ENCODE results near the gene SYNPR.
A peak's percentile ranks its signal among the peaks of the same experiment; 100 is the strongest.

Gene SYNPR

GRCh38 chr3:63437858-63438257 lies 159.8 kb downstream of the SYNPR start:
- Histone ChIP-seq H3K4me1 (peaks cover 3% of the 10 kb centered on the region; the same call in 1 of the 2 replicates), H3K27me3 (ENCODE audit: low read depth) (peaks cover 6% of the 10 kb centered on the region), H3K4me3 (no peak overlapping the region), H3K36me3 (replicated peaks) (no peaks in the 10 kb centered on the region), H3K9me3 (no peaks in the 10 kb centered on the region)
- in situ Hi-C loops (cut with MboI; ENCODE audit: low sequenced_read_pairs): no loop called here
- no peak for DNase-seq (ENCODE audit: low spot score in 2 of 2)

DNA sequence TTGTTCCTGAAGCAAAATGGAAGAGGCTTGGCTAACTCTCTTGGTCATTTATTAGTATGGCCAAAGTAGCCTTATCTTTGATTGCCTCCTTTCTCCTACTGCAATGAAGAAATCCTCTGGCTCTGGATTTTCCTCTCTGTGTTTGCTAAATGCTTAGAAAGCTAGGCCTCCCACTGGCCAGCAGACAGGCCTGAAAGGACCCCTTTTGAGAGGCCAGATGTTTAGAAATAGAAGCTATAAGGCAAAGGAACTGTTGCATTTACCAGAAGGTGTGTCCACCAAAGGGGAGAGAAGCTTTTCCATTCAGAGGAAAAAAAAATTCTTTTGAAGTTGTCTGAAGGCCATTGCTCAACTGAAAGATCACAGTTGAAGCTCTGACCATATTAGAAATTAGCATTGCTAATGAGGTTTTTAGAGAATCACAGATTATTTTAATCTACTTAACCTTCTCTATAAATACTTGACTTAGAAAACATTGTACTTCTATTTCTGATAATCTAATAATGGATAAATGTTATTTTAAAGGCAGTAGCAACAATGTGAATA lies 160.8 kb downstream of the SYNPR start:
- in situ Hi-C loops (cut with MboI; ENCODE audit: low sequenced_read_pairs): no loop called here
- no peaks in the 10 kb centered on the region for H3K9me3 ChIP-seq
- no peaks in the 10 kb centered on the region for H3K36me3 ChIP-seq (replicated peaks)
- H3K27me3 ChIP-seq (ENCODE audit: low read depth): peaks cover 6% of the 10 kb centered on the region
- no peak for DNase-seq (ENCODE audit: low spot score in 2 of 2)
- H3K4me3 ChIP-seq: no peak overlapping the region
- H3K4me1 ChIP-seq: peaks cover 3% of the 10 kb centered on the region; the same call in 1 of the 2 replicates

DNA sequence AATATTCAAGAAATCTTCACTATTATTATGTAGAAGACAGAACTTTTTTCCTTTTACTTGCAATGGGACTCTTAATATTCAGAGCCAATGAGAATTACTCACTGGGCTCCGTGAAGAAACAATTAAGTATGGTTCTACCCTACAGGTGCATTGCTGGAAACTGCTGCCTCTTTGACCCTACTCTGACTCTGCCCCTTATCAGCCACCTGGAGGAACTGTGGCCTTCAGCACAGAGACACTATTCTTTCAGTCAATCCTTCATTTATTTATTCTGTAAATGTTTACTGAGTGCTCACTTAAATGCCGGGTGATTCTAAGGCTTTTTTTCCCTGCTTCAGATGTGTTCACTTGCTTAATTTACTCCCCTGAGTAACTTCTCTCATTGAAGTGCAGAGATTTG lies 163.2 kb downstream of the SYNPR start:
- Histone ChIP-seq H3K36me3 (replicated peaks) (no peaks in the 10 kb centered on the region), H3K27me3 (ENCODE audit: low read depth) (peaks cover 12% of the 10 kb centered on the region), H3K4me3 (no peak overlapping the region), H3K4me1 (peaks cover 3% of the 10 kb centered on the region; the same call in 1 of the 2 replicates), H3K9me3 (no peaks in the 10 kb centered on the region)
- no peak for DNase-seq (ENCODE audit: low spot score in 2 of 2)
- in situ Hi-C loops (cut with MboI; ENCODE audit: low sequenced_read_pairs): no loop called here

DNA sequence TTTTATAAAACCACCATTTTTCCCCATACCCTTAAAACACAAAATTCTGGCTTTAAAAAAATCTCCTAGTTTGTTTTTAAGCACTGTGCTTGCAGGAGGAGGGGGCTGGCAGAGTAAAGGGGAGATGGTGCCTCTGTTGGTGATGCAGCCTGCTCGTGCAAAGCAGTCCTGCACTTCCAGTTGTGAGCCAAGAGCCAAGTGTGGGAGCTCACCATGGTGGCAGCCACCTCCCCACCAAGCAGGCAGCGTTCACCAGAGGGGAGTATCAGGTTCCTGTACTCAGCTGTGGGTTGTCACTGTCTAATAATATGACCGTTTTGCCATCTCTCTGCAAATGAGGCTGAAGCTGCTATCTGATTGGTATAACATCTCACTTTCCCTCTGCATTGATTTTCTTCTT lies 164.8 kb downstream of the SYNPR start:
- DNase-seq (ENCODE audit: low spot score in 2 of 2): peak in 1 of 2 experiments; percentile 11
- Histone ChIP-seq H3K4me3 (no peak overlapping the region), H3K27me3 (ENCODE audit: low read depth) (peaks cover 12% of the 10 kb centered on the region), H3K9me3 (no peaks in the 10 kb centered on the region), H3K36me3 (replicated peaks) (no peaks in the 10 kb centered on the region), H3K4me1 (peaks cover 3% of the 10 kb centered on the region; the same call in 1 of the 2 replicates)
- in situ Hi-C loops (cut with MboI; ENCODE audit: low sequenced_read_pairs): no loop called here

- Histone ChIP-seq H3K4me1 (no peaks in the 10 kb centered on the region), H3K4me3 (no peak overlapping the region), H3K9me3 (no peaks in the 10 kb centered on the region), H3K27me3 (ENCODE audit: low read depth) (peaks cover 3% of the 10 kb centered on the region; the same call in 1 of the 2 replicates), H3K36me3 (replicated peaks) (no peaks in the 10 kb centered on the region)
- DNase-seq (ENCODE audit: low spot score in 2 of 2): no peak
- in situ Hi-C loops (cut with MboI; ENCODE audit: low sequenced_read_pairs): no loop called here
These were observed 171.9 kb downstream of the SYNPR start for GRCh38 chr3:63450023-63450422.

- H3K4me1 ChIP-seq: no peaks in the 10 kb centered on the region
- in situ Hi-C loops (cut with MboI; ENCODE audit: low sequenced_read_pairs): no loop called here
- DNase-seq (ENCODE audit: low spot score in 2 of 2): no peak
These were observed 172.7 kb downstream of the SYNPR start for GRCh38 chr3:63450634-63451363.

DNA sequence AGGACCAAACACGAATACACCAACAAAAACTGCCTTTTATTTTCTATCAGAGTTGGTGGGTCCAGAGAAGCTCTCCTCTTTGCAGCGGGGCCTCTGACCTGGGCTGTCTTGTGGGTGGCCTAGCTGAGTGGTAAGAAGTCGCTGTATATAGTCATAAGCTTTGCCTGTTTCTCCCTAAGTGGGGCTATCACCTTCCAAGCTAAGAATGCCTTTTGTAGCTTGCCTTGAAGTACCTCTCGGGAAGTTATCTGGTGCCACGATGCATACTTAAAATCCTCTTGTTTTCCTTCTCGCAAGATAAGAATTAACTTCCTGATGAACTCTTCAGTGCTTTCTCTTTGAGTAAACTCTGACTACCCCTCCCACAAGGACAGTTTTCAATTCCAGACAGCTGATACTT lies 178.8 kb downstream of the SYNPR start:
- in situ Hi-C loops (cut with MboI; ENCODE audit: low sequenced_read_pairs): no loop called here
- Histone ChIP-seq H3K9me3 (no peaks in the 10 kb centered on the region), H3K4me1 (no peaks in the 10 kb centered on the region), H3K36me3 (replicated peaks) (no peaks in the 10 kb centered on the region), H3K4me3 (no peak overlapping the region), H3K27me3 (ENCODE audit: low read depth) (no peaks in the 10 kb centered on the region)
- no peak for DNase-seq (ENCODE audit: low spot score in 2 of 2)

More at GRCh38 chr3:63450634-63451363, 172.7 kb downstream of the SYNPR start:
- no peak overlapping the region for H3K4me3 ChIP-seq
- no peaks in the 10 kb centered on the region for H3K36me3 ChIP-seq (replicated peaks)
- no peaks in the 10 kb centered on the region for H3K27me3 ChIP-seq (ENCODE audit: low read depth)
- H3K9me3 ChIP-seq: no peaks in the 10 kb centered on the region

DNA sequence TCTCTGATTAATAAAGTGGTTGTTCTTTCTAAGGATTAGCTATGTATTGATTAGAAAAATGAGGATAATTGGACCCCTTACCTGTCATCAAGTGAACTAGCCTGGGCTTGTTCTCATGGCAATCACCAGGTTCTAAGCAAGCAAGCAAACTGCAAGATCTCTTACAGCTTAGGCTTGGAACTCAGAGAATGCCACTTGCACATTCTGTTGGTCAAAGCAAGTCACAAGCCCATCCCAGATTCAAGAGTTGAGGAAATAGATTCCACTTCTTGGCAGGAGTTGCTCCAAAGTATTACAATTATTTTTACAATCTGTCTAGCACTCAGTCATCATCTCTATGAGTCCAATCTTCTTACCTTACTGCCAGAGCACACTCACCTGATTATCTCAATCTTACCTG lies 180.3 kb downstream of the SYNPR start:
- DNase-seq (ENCODE audit: low spot score in 2 of 2): no peak
- Histone ChIP-seq H3K9me3 (no peaks in the 10 kb centered on the region), H3K4me3 (no peak overlapping the region), H3K27me3 (ENCODE audit: low read depth) (no peaks in the 10 kb centered on the region), H3K36me3 (replicated peaks) (no peaks in the 10 kb centered on the region), H3K4me1 (no peaks in the 10 kb centered on the region)
- in situ Hi-C loops (cut with MboI; ENCODE audit: low sequenced_read_pairs): no loop called here

DNA sequence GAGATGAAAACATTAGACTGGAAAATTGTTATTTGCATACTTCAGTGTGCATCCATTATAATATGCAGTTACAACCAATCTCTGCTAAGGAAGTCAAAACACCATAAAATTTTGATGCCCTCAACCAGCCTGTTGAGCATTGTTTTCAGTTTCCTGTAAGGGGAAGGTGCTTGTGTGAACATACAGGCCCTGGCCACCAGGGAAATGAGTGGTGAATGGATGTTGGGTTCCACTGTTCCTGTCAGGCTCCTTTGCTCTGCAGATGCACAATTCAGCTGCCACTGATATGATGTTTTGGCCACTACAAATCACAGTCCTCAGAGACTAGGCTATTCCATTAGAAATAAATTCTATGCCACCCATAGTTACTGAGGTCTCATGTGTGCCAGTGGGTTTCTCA lies 184.6 kb downstream of the SYNPR start:
- no peaks in the 10 kb centered on the region for H3K9me3 ChIP-seq
- DNase-seq (ENCODE audit: low spot score in 2 of 2): no peak
- in situ Hi-C loops (cut with MboI; ENCODE audit: low sequenced_read_pairs): no loop called here
- no peaks in the 10 kb centered on the region for H3K36me3 ChIP-seq (replicated peaks)
- no peak overlapping the region for H3K4me3 ChIP-seq
- no peaks in the 10 kb centered on the region for H3K4me1 ChIP-seq
- H3K27me3 ChIP-seq (ENCODE audit: low read depth): 0 out of 2 replicates have a peak, but pooled peaks cover 4% of the 10 kb centered on the region

DNA sequence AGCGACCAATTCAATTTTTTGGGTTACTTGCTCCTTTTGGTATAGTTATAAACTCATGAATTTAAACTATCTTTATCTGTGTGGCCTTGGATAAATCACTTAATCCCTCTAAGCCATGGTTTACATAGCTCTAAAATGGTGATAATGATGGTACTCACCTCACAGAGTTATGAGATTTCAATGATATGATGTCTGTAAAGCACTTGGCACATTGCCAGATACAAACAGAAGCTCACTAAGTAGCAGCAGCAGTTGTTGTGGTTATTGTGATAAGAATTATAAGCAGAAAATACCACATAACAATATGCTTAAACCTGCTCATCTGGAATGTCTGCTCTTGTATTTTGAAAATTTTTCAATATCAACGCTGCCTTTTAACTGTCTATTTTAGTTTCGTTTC lies 189.3 kb downstream of the SYNPR start:
- Histone ChIP-seq H3K4me1 (no peaks in the 10 kb centered on the region), H3K4me3 (no peak overlapping the region), H3K27me3 (ENCODE audit: low read depth) (0 out of 2 replicates have a peak, but pooled peaks cover 4% of the 10 kb centered on the region), H3K9me3 (no peaks in the 10 kb centered on the region), H3K36me3 (replicated peaks) (no peaks in the 10 kb centered on the region)
- in situ Hi-C loops (cut with MboI; ENCODE audit: low sequenced_read_pairs): no loop called here
- no peak for DNase-seq (ENCODE audit: low spot score in 2 of 2)

- no peaks in the 10 kb centered on the region for H3K4me1 ChIP-seq
- DNase-seq (ENCODE audit: low spot score in 2 of 2): no peak
- H3K4me3 ChIP-seq: no peak overlapping the region
- no peaks in the 10 kb centered on the region for H3K36me3 ChIP-seq (replicated peaks)
- no peaks in the 10 kb centered on the region for H3K9me3 ChIP-seq
- no peaks in the 10 kb centered on the region for H3K27me3 ChIP-seq (ENCODE audit: low read depth)
- in situ Hi-C loops (cut with MboI; ENCODE audit: low sequenced_read_pairs): no loop called here
These were observed 192.6 kb downstream of the SYNPR start for GRCh38 chr3:63470745-63471144.

DNA sequence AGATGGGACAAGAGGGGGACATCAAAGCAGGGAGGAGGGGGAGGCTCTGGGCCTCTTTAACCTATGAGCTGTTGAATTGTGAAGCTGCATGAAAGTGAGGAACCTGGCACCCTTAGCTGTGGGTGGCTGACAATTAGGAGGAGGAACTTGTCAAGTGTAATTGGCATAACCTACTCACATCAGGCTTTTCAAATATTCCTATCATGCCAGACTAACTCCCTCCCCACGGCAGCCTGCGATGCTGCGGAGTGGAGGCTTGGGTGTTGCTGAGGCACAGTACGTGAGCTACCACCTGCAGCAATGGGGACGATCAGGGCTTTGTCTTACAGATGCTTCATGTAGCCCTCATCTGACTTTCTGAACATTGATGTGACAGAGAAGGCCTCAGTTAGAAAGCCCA lies 193.7 kb downstream of the SYNPR start:
- no peak overlapping the region for H3K4me3 ChIP-seq
- no peaks in the 10 kb centered on the region for H3K36me3 ChIP-seq (replicated peaks)
- in situ Hi-C loops (cut with MboI; ENCODE audit: low sequenced_read_pairs): no loop called here
- H3K4me1 ChIP-seq: no peaks in the 10 kb centered on the region
- H3K9me3 ChIP-seq: no peaks in the 10 kb centered on the region
- no peak for DNase-seq (ENCODE audit: low spot score in 2 of 2)
- H3K27me3 ChIP-seq (ENCODE audit: low read depth): no peaks in the 10 kb centered on the region

- Histone ChIP-seq H3K4me3 (no peak overlapping the region), H3K27me3 (ENCODE audit: low read depth) (no peaks in the 10 kb centered on the region), H3K9me3 (no peaks in the 10 kb centered on the region), H3K36me3 (replicated peaks) (no peaks in the 10 kb centered on the region), H3K4me1 (no peaks in the 10 kb centered on the region)
- in situ Hi-C loops (cut with MboI; ENCODE audit: low sequenced_read_pairs): no loop called here
- no peak for DNase-seq (ENCODE audit: low spot score in 2 of 2)
These were observed 195.6 kb downstream of the SYNPR start for GRCh38 chr3:63473641-63474166.

GRCh38 chr3:63474828-63475518 lies 196.9 kb downstream of the SYNPR start:
- Histone ChIP-seq H3K4me1 (no peaks in the 10 kb centered on the region), H3K4me3 (no peak overlapping the region), H3K36me3 (replicated peaks) (no peaks in the 10 kb centered on the region), H3K27me3 (ENCODE audit: low read depth) (no peaks in the 10 kb centered on the region), H3K9me3 (no peaks in the 10 kb centered on the region)
- no peak for DNase-seq (ENCODE audit: low spot score in 2 of 2)
- in situ Hi-C loops (cut with MboI; ENCODE audit: low sequenced_read_pairs): no loop called here
